ENCODE data around the gene MAPKAPK2.

MAPKAPK2 gene

GRCh38 chr1:206715552-206716158 is 30.9 kb downstream of the MAPKAPK2 start:
- no peak overlapping the region for H3K4me3 ChIP-seq (ENCODE audit: low read length)
- H3K27me3 ChIP-seq (replicated peaks; ENCODE audit: insufficient read depth, low read length): no peaks in the 10 kb centered on the region
- H3K79me2 ChIP-seq (ENCODE audit: low read length): peaks cover 87% of the 10 kb centered on the region
- no peak overlapping the region for H3K9ac ChIP-seq (ENCODE audit: low read length)
- peaks cover 39% of the 10 kb centered on the region for H3F3A ChIP-seq (ENCODE audit: insufficient read depth, low read length)
- H3K9me3 ChIP-seq (replicated peaks; ENCODE audit: insufficient read depth, low read length): no peaks in the 10 kb centered on the region
- H3K9me2 ChIP-seq (replicated peaks; ENCODE audit: insufficient read depth, low read length): no peaks in the 10 kb centered on the region
- no peak for DNase-seq
- H4K20me1 ChIP-seq (ENCODE audit: insufficient read depth, low read length): no peaks in the 10 kb centered on the region
- H3K4me2 ChIP-seq (ENCODE audit: low read depth, low read length): peak overlapping the region; percentile 53; the same call in 1 of the 2 replicates
- H3K27ac ChIP-seq (ENCODE audit: low read length): peak overlapping the region; percentile 79; the same call in 1 of the 2 replicates
- peaks cover 57% of the 10 kb centered on the region for H3K4me1 ChIP-seq (ENCODE audit: low read length)
- H3K36me3 ChIP-seq (replicated peaks; ENCODE audit: insufficient read depth, low read length): no peaks in the 10 kb centered on the region
- TF ChIP-seq, protein P1, sequence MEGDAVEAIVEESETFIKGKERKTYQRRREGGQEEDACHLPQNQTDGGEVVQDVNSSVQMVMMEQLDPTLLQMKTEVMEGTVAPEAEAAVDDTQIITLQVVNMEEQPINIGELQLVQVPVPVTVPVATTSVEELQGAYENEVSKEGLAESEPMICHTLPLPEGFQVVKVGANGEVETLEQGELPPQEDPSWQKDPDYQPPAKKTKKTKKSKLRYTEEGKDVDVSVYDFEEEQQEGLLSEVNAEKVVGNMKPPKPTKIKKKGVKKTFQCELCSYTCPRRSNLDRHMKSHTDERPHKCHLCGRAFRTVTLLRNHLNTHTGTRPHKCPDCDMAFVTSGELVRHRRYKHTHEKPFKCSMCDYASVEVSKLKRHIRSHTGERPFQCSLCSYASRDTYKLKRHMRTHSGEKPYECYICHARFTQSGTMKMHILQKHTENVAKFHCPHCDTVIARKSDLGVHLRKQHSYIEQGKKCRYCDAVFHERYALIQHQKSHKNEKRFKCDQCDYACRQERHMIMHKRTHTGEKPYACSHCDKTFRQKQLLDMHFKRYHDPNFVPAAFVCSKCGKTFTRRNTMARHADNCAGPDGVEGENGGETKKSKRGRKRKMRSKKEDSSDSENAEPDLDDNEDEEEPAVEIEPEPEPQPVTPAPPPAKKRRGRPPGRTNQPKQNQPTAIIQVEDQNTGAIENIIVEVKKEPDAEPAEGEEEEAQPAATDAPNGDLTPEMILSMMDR (IDR thresholded peaks at IDR 0.05; ENCODE audit: low read length): no peak
- TF ChIP-seq EZH2 (optimal IDR thresholded peaks at IDR 0.05; ENCODE audit: low read depth, low read length): no peak
- TF ChIP-seq EZH2phosphoT487 (IDR thresholded peaks at IDR 0.05; ENCODE audit: low read length): no peak
- H2AFZ ChIP-seq (ENCODE audit: low read length): no peak overlapping the region

GRCh38 chr1:206716159-206716869 is 31.6 kb downstream of the MAPKAPK2 start:
- H3K9me2 ChIP-seq (replicated peaks; ENCODE audit: insufficient read depth, low read length): no peaks in the 10 kb centered on the region
- peaks cover 57% of the 10 kb centered on the region for H3K4me1 ChIP-seq (ENCODE audit: low read length)
- H3K9ac ChIP-seq (ENCODE audit: low read length): peak overlapping the region; percentile 28; the same call in 1 of the 2 replicates
- peaks cover 87% of the 10 kb centered on the region for H3K79me2 ChIP-seq (ENCODE audit: low read length)
- no peaks in the 10 kb centered on the region for H3K9me3 ChIP-seq (replicated peaks; ENCODE audit: insufficient read depth, low read length)
- peak overlapping the region; percentile 79 for H3K27ac ChIP-seq (ENCODE audit: low read length)
- H2AFZ ChIP-seq (ENCODE audit: low read length): no peak overlapping the region
- no peaks in the 10 kb centered on the region for H3K36me3 ChIP-seq (replicated peaks; ENCODE audit: insufficient read depth, low read length)
- TF ChIP-seq, protein P1 (IDR thresholded peaks at IDR 0.05; ENCODE audit: low read length): no peak
- TF ChIP-seq EZH2 (optimal IDR thresholded peaks at IDR 0.05; ENCODE audit: low read depth, low read length) (no peak), EZH2phosphoT487 (IDR thresholded peaks at IDR 0.05; ENCODE audit: low read length) (no peak)
- H3F3A ChIP-seq (ENCODE audit: insufficient read depth, low read length): peaks cover 39% of the 10 kb centered on the region
- no peaks in the 10 kb centered on the region for H4K20me1 ChIP-seq (ENCODE audit: insufficient read depth, low read length)
- DNase-seq: no peak
- peak overlapping the region; percentile 53 for H3K4me2 ChIP-seq (ENCODE audit: low read depth, low read length)
- no peaks in the 10 kb centered on the region for H3K27me3 ChIP-seq (replicated peaks; ENCODE audit: insufficient read depth, low read length)
- H3K4me3 ChIP-seq (ENCODE audit: low read length): peak overlapping the region; percentile 13

DNA sequence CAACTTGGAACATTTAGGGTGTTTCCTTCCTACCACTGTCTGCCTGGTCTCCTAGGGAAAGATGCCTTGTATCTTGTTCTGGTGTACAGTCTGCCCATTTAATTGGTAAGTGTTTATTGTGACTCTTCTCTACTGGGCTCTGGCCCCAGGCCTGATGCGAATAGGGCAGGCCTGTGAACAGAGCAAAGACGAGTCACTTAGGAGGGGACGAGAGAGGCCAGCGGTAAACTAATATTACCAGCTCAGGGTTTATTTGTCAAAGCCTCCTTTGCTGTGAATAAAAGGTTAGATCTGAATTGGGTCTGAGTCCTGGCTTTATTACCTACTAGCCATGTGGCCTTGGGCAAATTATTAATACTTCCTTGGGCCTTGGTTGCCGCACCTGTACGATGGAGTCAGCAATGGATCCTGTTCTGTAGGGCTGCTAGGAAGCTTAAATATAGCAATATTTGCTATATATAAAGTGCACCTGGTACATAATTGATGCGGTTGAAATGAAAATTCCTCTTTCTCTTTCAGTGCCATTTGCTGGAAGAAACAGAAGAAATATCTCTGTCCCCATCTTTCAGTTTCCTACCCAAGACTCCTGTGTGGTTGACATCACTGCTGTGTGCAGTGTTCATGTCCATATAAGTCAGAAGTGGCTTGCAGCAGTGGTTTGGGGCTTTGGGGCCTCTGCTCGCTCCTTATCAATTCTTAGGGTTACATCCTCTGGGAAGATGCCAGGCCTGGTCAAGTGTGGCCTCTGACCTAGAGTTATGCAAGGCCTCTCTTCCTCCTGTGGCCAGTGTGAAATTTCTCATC is 32.4 kb downstream of the MAPKAPK2 start:
- peaks cover 57% of the 10 kb centered on the region for H3K4me1 ChIP-seq (ENCODE audit: low read length)
- H3K4me2 ChIP-seq (ENCODE audit: low read depth, low read length): peak overlapping the region; percentile 53
- no peaks in the 10 kb centered on the region for H3K9me2 ChIP-seq (replicated peaks; ENCODE audit: insufficient read depth, low read length)
- peaks cover 39% of the 10 kb centered on the region for H3F3A ChIP-seq (ENCODE audit: insufficient read depth, low read length)
- DNase-seq: peak; percentile 97
- peak overlapping the region; percentile 13 for H3K4me3 ChIP-seq (ENCODE audit: low read length)
- H4K20me1 ChIP-seq (ENCODE audit: insufficient read depth, low read length): no peaks in the 10 kb centered on the region
- H3K36me3 ChIP-seq (replicated peaks; ENCODE audit: insufficient read depth, low read length): no peaks in the 10 kb centered on the region
- H3K9ac ChIP-seq (ENCODE audit: low read length): peak overlapping the region; percentile 28; the same call in 1 of the 2 replicates
- no peaks in the 10 kb centered on the region for H3K27me3 ChIP-seq (replicated peaks; ENCODE audit: insufficient read depth, low read length)
- H2AFZ ChIP-seq (ENCODE audit: low read length): no peak overlapping the region
- H3K27ac ChIP-seq (ENCODE audit: low read length): peak overlapping the region; percentile 79
- no peak for TF ChIP-seq EZH2phosphoT487 (IDR thresholded peaks at IDR 0.05; ENCODE audit: low read length)
- TF ChIP-seq, protein P1 (IDR thresholded peaks at IDR 0.05; ENCODE audit: low read length): no peak
- no peak for TF ChIP-seq EZH2 (optimal IDR thresholded peaks at IDR 0.05; ENCODE audit: low read depth, low read length)
- no peaks in the 10 kb centered on the region for H3K9me3 ChIP-seq (replicated peaks; ENCODE audit: insufficient read depth, low read length)
- peaks cover 83% of the 10 kb centered on the region for H3K79me2 ChIP-seq (ENCODE audit: low read length)

Measured in MM.1S (cell line).